Neural cell (in vitro differentiated cells): Measurements from ENCODE around the gene FCAMR.

Experiments
- CTCF ChIP-seq: fragments of 450-650 bp; IDR thresholded peaks from 2 replicates; pipeline ENCODE4 v1.5.1; 2014; ENCODE audit warnings: antibody characterized with exemption, mild to moderate bottlenecking, moderate library complexity; ENCODE audit not compliant: poor library complexity, severe bottlenecking
- EP300 ChIP-seq: fragments of 450-650 bp; conservative IDR thresholded peaks from 2 replicates; pipeline ENCODE4 v1.6.1; 2014; ENCODE audit warnings: antibody characterized with exemption, mild to moderate bottlenecking, moderate library complexity; ENCODE audit not compliant: poor library complexity, severe bottlenecking
- POLR2AphosphoS5 ChIP-seq: IDR thresholded peaks from 2 replicates; pipeline ENCODE4 v1.6.1; 2012
- SMC3 ChIP-seq: fragments of 450-650 bp; conservative IDR thresholded peaks from 2 replicates; pipeline ENCODE4 v1.6.1; 2014; ENCODE audit warnings: antibody characterized with exemption, mild to moderate bottlenecking, moderate library complexity; ENCODE audit not compliant: poor library complexity

GRCh38 chr1:206951318-206952100 lies 18.8 kb downstream of the FCAMR start:
- TF ChIP-seq CTCF (no peak), EP300 (no peak), SMC3 (no peak), POLR2AphosphoS5 (no peak)
